Retinal pigment epithelial cell (primary cell): ENCODE data around the gene VWC2.

Source experiments
- DNase-seq: peaks from one replicate; pipeline ENCODE4 v3.0.0-alpha.2; 2010; ENCODE audit warnings: low read depth
- H3K4me3 ChIP-seq: 2 replicates; pipeline ENCODE4 v1.5.1; 2011; ENCODE audit warnings: mild to moderate bottlenecking, low read length, control low read depth, moderate library complexity
- CTCF ChIP-seq: conservative IDR thresholded peaks from 2 replicates; pipeline ENCODE4 v1.5.1; 2011; ENCODE audit warnings: low read depth, low read length, control low read depth, inconsistent platforms

The VWC2 gene

GRCh38 chr7:49928787-49929186 is 155.3 kb downstream of the VWC2 start:
- TF ChIP-seq CTCF, result no peak
- H3K4me3 ChIP-seq, result no peak overlapping the region
- DNase-seq, result no peak

GRCh38 chr7:49931627-49932026 is 158.2 kb downstream of the VWC2 start:
- no peak for TF ChIP-seq CTCF

GRCh38 chr7:49937608-49938007 is 164.2 kb downstream of the VWC2 start:
- DNase-seq, result no peak

More at GRCh38 chr7:49931627-49932026, 158.2 kb downstream of the VWC2 start:
- H3K4me3 ChIP-seq, result no peak overlapping the region
- DNase-seq, result no peak

More at GRCh38 chr7:49937608-49938007, 164.2 kb downstream of the VWC2 start:
- no peak overlapping the region for H3K4me3 ChIP-seq
- no peak for TF ChIP-seq CTCF
